ENCODE measurements around the gene SDE2.
"Not testable (repeated sequence)": the region's sequence is repeated elsewhere in the genome, so short reads cannot be mapped to it uniquely, and the experiment has no call there.

SDE2 gene

DNA sequence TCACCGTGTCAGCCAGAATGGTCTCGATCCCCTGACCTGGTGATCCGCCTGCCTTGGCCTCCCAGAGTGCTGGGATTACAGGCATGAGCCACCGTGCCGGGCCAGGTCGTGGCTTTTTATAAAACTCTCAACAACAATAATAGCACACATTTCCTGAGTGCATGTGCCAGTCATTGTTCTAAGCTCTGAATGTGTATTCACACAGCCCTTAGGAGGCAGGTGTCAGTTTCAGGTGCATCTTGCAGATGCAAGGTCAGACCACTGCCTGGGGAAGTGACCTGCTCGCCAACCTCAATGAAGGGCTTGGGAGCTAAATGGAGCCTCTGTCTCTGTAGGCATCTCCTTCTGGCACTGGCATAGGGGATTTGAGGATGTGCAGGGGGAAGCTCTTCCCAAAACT lies 56.6 kb downstream of the SDE2 start:
- no peak for DNase-seq (ENCODE audit: low read depth)

DNA sequence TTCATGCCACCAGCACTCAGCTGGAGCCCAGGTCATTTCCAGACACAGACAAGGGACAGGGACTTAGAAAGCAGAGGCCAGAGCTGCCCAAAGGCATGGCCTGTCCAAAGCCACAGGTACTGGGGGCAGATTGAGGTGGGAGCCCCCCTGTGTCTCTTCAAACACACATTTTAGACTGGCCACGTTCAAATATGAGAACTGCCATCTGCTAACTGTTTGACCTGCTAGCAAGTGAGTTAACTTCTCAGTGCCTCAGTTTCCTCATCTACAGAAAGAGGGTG lies 57.3 kb downstream of the SDE2 start:
- DNase-seq (ENCODE audit: low read depth): no peak

DNA sequence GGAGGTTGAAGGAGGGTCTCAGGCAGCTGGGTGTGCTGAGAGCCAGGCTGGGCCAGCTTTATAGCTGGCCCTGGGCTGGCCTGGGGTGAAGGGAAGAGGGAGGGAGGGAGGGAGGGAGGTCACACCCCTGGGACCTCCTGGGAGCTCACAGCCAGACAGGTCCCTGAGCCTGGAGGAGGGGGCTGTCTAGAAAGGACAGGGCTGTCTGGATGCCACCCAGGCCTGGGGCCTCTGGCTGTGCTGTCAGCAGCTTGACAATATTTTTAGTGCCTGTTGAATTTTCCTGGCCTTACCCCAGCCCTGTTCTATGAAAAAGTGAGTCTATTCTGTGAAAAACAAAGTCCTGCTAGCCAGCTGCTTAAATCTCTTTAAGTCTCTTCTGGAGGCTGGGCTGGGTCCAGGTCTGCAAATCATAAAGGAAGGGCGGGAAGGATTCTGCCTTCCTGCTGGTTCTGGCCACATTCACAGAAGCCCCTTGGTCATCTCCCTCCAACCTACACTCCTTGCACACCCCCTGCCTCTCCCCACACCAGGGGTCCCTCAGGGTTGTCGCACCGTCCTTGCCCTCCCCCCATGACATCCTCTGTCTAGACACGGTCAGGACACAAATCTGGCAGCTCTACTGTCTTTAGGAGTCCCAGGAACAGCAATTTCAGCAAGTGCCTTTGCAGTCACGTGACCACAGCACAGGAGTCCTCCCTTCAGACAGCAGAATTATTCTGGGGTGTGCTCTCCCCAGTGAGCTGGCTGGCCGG lies 57.8 kb downstream of the SDE2 start, which contains the start of gene LEFTY2:
LEFTY2 (minus strand) TSS at position 34 of the 755 bp plus-strand sequence. CDS start 80 bp downstream, outside the sequence.
- no peak for DNase-seq (ENCODE audit: low read depth)

DNA sequence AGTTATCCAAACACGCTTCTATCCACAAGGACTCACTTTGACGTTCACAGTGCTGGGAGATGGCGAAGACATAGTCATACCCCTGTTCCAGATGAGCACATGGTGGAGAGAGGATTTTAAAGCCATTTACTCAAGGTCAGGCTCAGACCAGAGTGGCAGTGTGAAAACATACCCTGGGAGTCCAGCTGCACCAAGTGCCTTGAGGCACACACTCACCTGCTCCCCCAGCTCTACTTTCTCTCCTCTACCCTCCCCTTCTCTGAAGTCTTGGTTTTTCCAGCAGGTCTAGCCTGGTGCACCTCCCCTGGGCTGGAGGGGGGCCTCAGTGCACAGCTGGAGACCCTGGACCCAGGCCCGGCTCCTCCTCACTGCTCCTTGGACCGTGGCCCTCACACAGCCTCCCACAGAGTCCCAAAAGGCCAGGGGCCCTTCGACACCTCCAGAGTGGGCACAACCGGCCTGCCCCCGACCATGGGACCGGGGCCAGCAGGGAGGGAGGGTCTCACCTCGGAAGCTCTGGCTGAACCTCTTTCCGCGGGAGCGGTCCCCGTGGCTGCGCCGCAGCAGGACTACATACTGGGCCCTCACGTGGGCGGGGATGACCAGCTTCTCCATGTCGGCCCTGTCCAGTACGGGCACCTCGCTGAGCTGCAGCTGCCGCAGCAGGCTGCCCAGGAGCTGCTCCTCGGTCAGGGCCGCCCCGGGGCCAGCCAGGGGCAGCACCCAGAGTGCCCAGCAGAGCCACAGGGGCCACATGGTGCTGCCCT lies 58.6 kb downstream of the SDE2 start:
- no peak for DNase-seq (ENCODE audit: low read depth)

DNA sequence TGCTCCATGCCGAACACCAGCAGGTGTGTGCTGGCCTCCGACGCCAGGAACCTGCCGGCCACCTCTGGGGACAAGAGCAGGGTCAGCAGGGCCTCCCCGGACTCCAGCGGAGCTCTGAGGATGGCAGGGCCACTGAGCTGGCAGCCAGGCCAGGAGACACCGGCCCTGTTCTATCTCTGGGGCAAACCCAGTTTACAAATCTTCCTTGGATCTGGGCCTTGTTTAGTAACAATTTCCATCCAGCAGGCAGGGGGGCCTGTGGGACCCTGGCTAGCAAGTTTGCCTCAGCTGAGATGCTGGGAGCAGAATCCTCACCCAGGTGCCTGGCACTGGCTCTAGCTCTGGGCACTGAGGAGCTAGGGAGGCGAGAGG lies 59.2 kb downstream of the SDE2 start:
- DNase-seq (ENCODE audit: low read depth): not testable (repeated sequence)

DNA sequence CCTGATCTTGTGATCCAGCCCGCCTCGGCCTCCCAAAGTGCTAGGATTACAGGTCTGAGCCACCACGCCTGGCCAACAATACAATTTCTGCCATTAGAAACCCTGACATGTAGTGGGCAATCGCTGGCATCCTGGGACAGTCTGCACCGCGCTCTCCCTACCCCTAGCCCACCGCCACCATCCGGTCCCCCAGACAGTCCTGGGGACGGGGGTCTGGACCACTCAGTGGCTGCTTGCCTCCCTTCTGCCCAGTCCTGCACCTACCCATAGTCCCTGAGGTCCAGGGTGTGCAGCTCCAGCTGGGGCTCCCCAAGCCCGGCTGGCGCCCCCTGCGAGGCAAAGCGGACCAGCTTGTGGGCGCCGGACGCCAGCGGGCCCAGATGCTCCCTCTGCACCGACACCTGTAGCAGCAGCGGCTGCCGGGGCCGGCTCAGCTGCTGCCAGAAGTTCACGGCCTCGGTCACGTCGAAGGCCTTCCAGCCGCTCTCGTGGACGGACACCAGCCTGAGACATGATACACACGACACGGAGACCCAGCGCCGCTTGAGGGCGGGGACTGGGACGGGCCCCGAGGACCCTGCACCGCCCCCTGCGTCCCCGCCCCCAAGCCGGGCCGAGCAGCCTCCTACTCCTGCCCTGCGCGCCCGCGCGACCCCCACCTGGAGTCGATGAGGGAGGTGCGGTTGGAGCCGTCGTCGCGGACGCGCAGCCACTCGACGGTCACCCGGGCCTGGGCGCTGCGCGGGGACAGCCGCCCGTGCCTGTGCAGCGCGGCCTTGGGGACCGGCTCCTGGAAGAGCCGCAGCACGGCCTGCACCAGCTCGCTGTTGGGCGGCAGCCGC lies 59.8 kb downstream of the SDE2 start:
- not testable (repeated sequence) for DNase-seq (ENCODE audit: low read depth)

DNA sequence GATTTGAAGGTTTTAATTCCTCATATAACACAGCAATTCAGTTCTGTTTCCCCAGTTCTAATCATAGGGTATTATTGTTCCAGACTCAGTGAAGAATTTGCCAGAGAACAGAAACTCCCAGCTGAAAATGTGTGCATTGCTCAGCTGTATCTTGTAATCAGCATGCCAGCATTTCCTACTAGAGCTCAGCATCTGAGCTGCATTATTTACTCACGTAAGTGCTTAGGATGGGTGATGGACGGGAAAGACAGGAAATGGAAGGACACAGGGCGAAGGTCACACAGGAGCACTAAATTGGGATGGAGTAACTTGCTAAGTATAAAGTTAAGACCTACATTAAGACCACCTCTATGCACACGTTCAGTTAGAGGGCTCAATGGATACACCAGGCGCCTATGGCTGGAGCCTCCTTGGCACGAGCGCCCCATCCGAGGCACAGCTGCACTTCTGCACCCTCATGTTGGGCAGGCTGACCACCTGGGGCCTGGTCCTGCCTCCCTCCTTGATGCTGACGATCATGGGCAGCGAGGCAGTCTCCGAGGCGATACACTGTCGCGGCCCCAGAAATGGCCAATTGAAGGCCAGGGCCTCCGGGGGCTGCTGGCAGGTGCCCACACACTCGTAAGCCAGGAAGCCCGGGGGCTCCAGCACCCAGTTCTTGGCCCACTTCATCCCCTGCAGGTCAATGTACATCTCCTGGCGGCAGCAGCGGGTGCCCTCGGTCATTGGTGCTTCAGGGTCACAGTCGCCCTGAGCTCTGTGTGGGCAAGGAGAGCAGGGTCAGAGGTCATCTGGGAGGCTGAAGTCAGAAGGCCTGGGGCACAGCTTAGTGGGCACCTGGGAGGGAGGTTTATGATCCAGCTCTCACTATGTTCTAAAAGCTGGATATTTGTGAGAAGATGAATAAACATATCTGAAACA lies 61.8 kb downstream of the SDE2 start:
- no peak for DNase-seq (ENCODE audit: low read depth)

DNA sequence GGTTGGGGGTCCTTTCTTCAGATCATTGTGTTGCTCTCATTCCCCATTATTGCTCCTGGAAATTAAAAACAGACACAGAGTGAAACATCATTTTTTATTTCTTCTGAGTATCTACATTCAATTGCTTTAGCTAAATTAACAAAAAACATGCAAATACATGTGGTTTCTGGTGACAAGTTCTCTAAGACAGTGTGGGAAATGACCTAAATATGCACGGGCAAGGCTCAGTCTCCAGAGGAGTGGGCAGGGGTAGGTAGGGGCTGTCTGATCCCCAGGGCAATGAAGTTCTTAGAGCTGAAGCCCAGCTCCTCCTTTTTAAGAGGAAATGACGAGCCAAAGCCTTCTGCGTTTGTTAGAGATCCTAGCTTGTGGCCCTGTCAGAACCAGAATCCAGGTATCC lies 62.6 kb downstream of the SDE2 start:
- no peak for DNase-seq (ENCODE audit: low read depth)

DNA sequence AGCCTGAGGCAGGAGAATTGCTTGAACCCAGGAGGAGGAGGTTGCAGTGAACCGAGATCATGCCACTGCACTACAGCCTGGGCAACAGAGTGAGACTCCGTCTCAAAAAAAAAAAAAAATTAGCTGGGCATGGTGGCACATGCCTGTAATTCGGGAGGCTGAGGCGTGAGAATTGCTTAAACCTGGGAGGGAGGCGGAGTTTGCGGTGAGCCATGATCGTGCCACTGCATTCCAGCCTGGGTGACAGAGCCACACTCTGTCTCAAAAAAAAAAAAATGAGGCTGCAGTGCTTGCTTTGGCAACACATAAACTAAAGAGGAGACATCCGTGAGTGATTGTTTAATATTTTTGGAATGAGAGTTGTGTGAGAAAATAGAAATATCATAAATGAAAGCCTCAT lies 63.1 kb downstream of the SDE2 start:
- peak; percentile 46 for DNase-seq (ENCODE audit: low read depth)

DNA sequence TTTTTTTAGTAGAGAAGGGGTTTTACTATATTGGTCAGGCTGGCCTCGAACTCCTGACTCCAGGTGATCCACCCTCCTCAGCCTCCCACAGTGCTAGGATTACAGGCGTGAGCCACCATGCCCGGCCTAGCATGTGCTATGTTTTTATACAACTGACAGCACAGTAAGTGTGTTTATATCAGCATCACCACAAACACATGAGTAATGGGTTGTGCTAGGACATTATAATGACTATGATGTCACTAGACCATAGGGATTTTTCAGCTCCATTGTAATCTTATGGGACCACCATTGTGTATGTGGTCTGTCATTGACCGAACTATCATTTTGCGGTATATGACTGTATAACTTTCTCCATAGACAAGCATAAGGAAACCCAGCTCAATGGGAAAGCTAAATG lies 64.4 kb downstream of the SDE2 start:
- no peak for DNase-seq (ENCODE audit: low read depth)

DNA sequence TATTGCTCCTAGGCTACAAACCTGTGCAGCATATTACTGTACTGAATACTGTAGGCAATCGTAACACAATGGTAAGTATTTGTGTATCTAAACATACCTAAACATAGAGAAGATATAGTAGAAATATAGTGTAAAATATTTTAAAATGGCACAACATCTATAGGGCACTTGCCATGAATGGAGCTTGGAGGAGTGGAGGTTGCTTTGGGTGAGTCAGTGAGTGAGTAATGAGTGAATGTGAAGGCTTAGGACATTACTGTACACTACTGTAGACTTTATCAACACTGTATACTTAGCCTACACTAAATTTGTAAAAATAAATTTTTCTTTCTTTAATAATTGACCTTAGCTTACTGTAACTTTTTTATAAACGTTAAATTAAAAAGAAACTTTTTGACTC lies 66.1 kb downstream of the SDE2 start:
- DNase-seq (ENCODE audit: low read depth): no peak

Data from GM04504 (cell line).